CD14-positive monocyte (primary cell): ENCODE data around the gene ADAT3. TPM values are rescaled to one million over a fixed set of nuclear protein-coding genes. Genes with fewer than 3 reads are reported as not detected.

Source experiments
- DNase-seq, 3 donors: peaks; one replicate each; pipeline ENCODE4 v3.0.0-alpha.2; 2011 to 2022
- H2AFZ ChIP-seq: 2 replicates; pipeline ENCODE4 v1.6.0; 2012; ENCODE audit warnings: mild to moderate bottlenecking, low read depth, low read length, inconsistent platforms; ENCODE audit not compliant: insufficient read depth, poor library complexity, severe bottlenecking
- H3K27ac ChIP-seq, 2 donors: 1 replicate in 1 of 2; 2 replicates in 1 of 2; pipeline ENCODE4 v1.5.1; 2012 to 2013; ENCODE audit warnings: low read length in 2 of 2, control low read depth in 1 of 2, inconsistent platforms in 1 of 2, low read depth in 1 of 2, mild to moderate bottlenecking in 1 of 2
- H3K27me3 ChIP-seq, 2 donors: one replicate each; pipeline versions ENCODE4 v1.6.0 to v1.6.1; 2011 to 2013; ENCODE audit warnings: low read length in 2 of 2; ENCODE audit not compliant: control insufficient read depth in 2 of 2, insufficient read depth in 2 of 2
- H3K36me3 ChIP-seq, 2 donors: replicated peaks in 1 of 2; 1 replicate in 1 of 2; 2 replicates in 1 of 2; pipeline versions ENCODE4 v1.5.1 to v1.6.1; 2012 to 2013; ENCODE audit warnings: low read length in 2 of 2, control low read depth in 1 of 2, inconsistent platforms in 1 of 2, mild to moderate bottlenecking in 1 of 2; ENCODE audit not compliant: insufficient read depth in 2 of 2, control insufficient read depth in 1 of 2
- H3K4me1 ChIP-seq, 2 donors: 1 replicate in 1 of 2; 2 replicates in 1 of 2; pipeline versions ENCODE4 v1.5.1 to v1.6.1; 2012 to 2013; ENCODE audit warnings: low read length in 2 of 2, control low read depth in 1 of 2, inconsistent platforms in 1 of 2, mild to moderate bottlenecking in 1 of 2, moderate library complexity in 1 of 2; ENCODE audit not compliant: insufficient read depth in 2 of 2, control insufficient read depth in 1 of 2
- H3K4me2 ChIP-seq: replicated peaks from 2 replicates; pipeline ENCODE3; 2012; ENCODE audit warnings: low read length, moderate library complexity, mild to moderate bottlenecking; ENCODE audit not compliant: poor library complexity, severe bottlenecking; ENCODE audit errors: extremely low read depth
- H3K4me3 ChIP-seq, 3 experiments: fragments of 200-600 bp in 1 of 3; sonication (generic) in 1 of 3; replicated peaks in 1 of 3; 1 replicate in 2 of 3; 2 replicates in 1 of 3; pipeline ENCODE4 v1.5.1; 2011 to 2013; ENCODE audit warnings: low read length in 3 of 3, mild to moderate bottlenecking in 3 of 3, control low read depth in 2 of 3, low read depth in 2 of 3, inconsistent platforms in 1 of 3, moderate library complexity in 1 of 3
- H3K79me2 ChIP-seq: 2 replicates; pipeline ENCODE4 v1.6.0; 2012; ENCODE audit warnings: mild to moderate bottlenecking, control low read depth, inconsistent platforms, low read length, moderate library complexity; ENCODE audit not compliant: insufficient read depth
- H3K9ac ChIP-seq: 2 replicates; pipeline ENCODE4 v1.6.0; 2017; ENCODE audit warnings: low read length, mild to moderate bottlenecking; ENCODE audit not compliant: insufficient read depth, poor library complexity, severe bottlenecking
- H3K9me3 ChIP-seq, 2 donors: replicated peaks in 1 of 2; 1 replicate in 1 of 2; 2 replicates in 1 of 2; pipeline versions ENCODE4 v1.5.1 to v1.6.1; 2012 to 2013; ENCODE audit warnings: low read length in 2 of 2, control low read depth in 1 of 2; ENCODE audit not compliant: control insufficient read depth in 1 of 2, insufficient read depth in 1 of 2
- H4K20me1 ChIP-seq: 2 replicates; pipeline ENCODE4 v1.6.0; 2012; ENCODE audit warnings: mild to moderate bottlenecking, low read length, control low read depth, moderate library complexity; ENCODE audit not compliant: insufficient read depth
- H3K27ac Mint-ChIP-seq, 7 donors: one replicate each; pipeline ENCODE4 v1.8.0; 2020; ENCODE audit warnings: mild to moderate bottlenecking in 7 of 7, mixed read lengths in 7 of 7, moderate library complexity in 6 of 7, inconsistent platforms in 2 of 7
- H3K27me3 Mint-ChIP-seq, 3 donors: one replicate each; pipeline ENCODE4 v1.8.0; 2021 to 2022; ENCODE audit warnings: low read depth in 3 of 3, mild to moderate bottlenecking in 3 of 3, mixed read lengths in 3 of 3, moderate library complexity in 3 of 3, inconsistent platforms in 1 of 3
- H3K36me3 Mint-ChIP-seq, 2 donors: one replicate each; pipeline ENCODE4 v1.8.0; 2020; ENCODE audit warnings: mixed read lengths in 2 of 2, inconsistent platforms in 1 of 2, mild to moderate bottlenecking in 1 of 2
- H3K4me1 Mint-ChIP-seq: one replicate; pipeline ENCODE4 v1.8.0; 2020; ENCODE audit warnings: mild to moderate bottlenecking, mixed read lengths
- H3K4me3 Mint-ChIP-seq, 2 donors: one replicate each; pipeline ENCODE4 v1.8.0; 2020; ENCODE audit warnings: mild to moderate bottlenecking in 2 of 2, mixed read lengths in 2 of 2, moderate library complexity in 1 of 2
- H3K9me3 Mint-ChIP-seq, 7 donors: one replicate each; pipeline ENCODE4 v1.8.0; 2020 to 2022; ENCODE audit warnings: mixed read lengths in 7 of 7, mild to moderate bottlenecking in 6 of 7, moderate library complexity in 6 of 7, inconsistent platforms in 2 of 7
- WGBS: methylation state at CpG from one replicate; pipeline ENCODE4 v1.1.5; 2013; ENCODE audit warnings: missing lambda C conversion rate; ENCODE audit not compliant: insufficient coverage; 5-methylcytosine and 5-hydroxymethylcytosine counted together
- intact Hi-C, 2 donors: fragments of 100-400 bp; cut with micrococcal nuclease; formaldehyde crosslinking; loops; one replicate each; pipeline versions ENCODE4 v1.15.0 to v1.15.1; 2023
- polyA plus RNA-seq, 3 donors: library from polyadenylated mRNA; depleted of rRNA in 1 of 3; unstranded in 2 of 3; stranded (reverse) in 1 of 3; fragments of 300-500 nt in 2 of 3; fragments of >200 nt in 1 of 3; fragmentation: Illumina TruSeq in 2 of 3; gene quantifications; 1 replicate in 2 of 3; 2 replicates in 1 of 3; pipeline ENCODE4 v1.2.3, GENCODE V29; 2012 to 2021
- TF ChIP-seq, protein P1 (sequence below): fragments of 200-600 bp; IDR thresholded peaks from one replicate; pipeline ENCODE4 v1.8.0; 2022; ENCODE audit warnings: antibody characterized with exemption, mild to moderate bottlenecking

The ADAT3 gene
- polyA plus RNA-seq, 3 donors, result 2.7 to 3.2 (median 3.1) TPM

GRCh38 chr19:1943661-1944087, 38.5 kb downstream of the ADAT3 start:
- intact Hi-C loops, result no loop called here
- peaks cover 0 to 2% (median 1%) of the 10 kb centered on the region in 3 donors for H3K27me3 Mint-ChIP-seq
- Histone ChIP-seq H3K4me3 (peak overlapping the region in 2 of 3 experiments; percentile 91 to 99), H4K20me1 (peaks cover 61% of the 10 kb centered on the region), H3K4me1 (peaks cover 44 to 61% of the 10 kb centered on the region in 2 donors), H3K4me2 (peak overlapping the region; percentile 75), H3K79me2 (peaks cover 68% of the 10 kb centered on the region), H3K27me3 (no peaks in the 10 kb centered on the region), H3K27ac (peak overlapping the region; percentile 98 to 99), H2AFZ (no peak overlapping the region), H3K9ac (peak overlapping the region; percentile 97), H3K9me3 (no peaks in the 10 kb centered on the region), H3K36me3 (peaks cover 0 to 7% of the 10 kb centered on the region in 2 donors)
- H3K4me3 Mint-ChIP-seq, result peak overlapping the region; percentile 93 to 99
- H3K9me3 Mint-ChIP-seq, result peaks cover 0 to 1% (median 0%) of the 10 kb centered on the region in 7 donors
- H3K36me3 Mint-ChIP-seq, result peaks cover 0 to 10% of the 10 kb centered on the region in 2 donors
- no peak for DNase-seq
- TF ChIP-seq, protein P1, sequence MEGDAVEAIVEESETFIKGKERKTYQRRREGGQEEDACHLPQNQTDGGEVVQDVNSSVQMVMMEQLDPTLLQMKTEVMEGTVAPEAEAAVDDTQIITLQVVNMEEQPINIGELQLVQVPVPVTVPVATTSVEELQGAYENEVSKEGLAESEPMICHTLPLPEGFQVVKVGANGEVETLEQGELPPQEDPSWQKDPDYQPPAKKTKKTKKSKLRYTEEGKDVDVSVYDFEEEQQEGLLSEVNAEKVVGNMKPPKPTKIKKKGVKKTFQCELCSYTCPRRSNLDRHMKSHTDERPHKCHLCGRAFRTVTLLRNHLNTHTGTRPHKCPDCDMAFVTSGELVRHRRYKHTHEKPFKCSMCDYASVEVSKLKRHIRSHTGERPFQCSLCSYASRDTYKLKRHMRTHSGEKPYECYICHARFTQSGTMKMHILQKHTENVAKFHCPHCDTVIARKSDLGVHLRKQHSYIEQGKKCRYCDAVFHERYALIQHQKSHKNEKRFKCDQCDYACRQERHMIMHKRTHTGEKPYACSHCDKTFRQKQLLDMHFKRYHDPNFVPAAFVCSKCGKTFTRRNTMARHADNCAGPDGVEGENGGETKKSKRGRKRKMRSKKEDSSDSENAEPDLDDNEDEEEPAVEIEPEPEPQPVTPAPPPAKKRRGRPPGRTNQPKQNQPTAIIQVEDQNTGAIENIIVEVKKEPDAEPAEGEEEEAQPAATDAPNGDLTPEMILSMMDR, result no peak
- H3K27ac Mint-ChIP-seq, result peak overlapping the region; percentile 96 to 99 (median 98)
- 77% methylated on average over 21 of the region's 22 CpGs for WGBS
- H3K4me1 Mint-ChIP-seq, result peaks cover 48% of the 10 kb centered on the region

DNA sequence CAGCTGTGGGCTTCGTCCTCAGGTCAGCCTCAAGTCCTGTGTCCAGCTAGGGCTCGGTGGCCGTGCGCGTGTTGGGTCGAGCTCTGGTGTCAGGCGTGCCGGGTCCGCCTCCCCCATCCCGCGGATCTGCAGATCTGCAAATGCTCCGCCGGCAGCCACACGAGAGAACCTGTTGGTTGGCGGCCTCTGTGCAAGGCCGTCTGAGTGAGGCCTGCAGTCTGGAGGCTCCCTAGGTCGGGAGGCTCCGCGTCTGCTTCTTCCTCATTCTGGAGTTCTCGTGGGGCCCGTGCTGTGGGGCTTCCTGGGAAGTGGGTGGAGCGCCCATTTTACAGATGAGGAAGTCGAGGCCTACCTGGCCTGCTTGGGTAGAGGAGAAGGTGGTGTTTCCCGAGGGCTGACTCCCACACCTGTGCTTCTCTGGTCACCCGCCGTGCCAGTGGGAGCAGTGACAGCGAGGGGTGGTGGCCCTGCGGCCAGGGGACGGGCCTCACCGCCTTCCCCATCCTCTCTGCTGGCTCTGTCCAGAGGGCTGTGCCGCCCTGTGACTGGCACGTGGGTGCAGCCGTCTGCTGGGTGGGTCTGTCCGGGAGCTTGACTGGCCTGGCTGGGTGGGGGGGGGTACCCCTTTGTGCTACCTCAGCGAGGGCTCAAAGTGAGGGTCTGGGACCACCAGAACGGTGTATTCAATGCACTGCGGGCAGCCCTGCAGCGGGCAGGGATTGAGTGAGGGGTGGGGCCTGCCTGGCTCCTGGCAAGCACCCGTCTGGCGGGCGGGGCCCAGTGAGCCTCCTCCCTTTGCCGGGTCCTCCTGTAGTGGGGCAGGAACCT, 39.1 kb downstream of the ADAT3 start:
- H3K36me3 ChIP-seq, result peaks cover under 1 to 8% of the 10 kb centered on the region in 2 donors
- intact Hi-C loops, result no loop called here
- no peaks in the 10 kb centered on the region for H3K9me3 ChIP-seq
- H3K27ac ChIP-seq, result peak overlapping the region in 1 of 2 donors; percentile 99
- H3K4me1 Mint-ChIP-seq, result peaks cover 54% of the 10 kb centered on the region
- TF ChIP-seq, protein P1, result no peak
- no peaks in the 10 kb centered on the region for H3K27me3 ChIP-seq
- peaks cover 0 to 1% (median 0%) of the 10 kb centered on the region in 7 donors for H3K9me3 Mint-ChIP-seq
- no peak overlapping the region for H2AFZ ChIP-seq
- DNase-seq, result peak in 2 of 3 donors; percentile 50 to 53
- peak overlapping the region; percentile 93 to 99 for H3K4me3 Mint-ChIP-seq
- H3K9ac ChIP-seq, result peak overlapping the region; percentile 97
- H3K79me2 ChIP-seq, result peaks cover 74% of the 10 kb centered on the region
- H3K36me3 Mint-ChIP-seq, result peaks cover 2 to 11% of the 10 kb centered on the region in 2 donors
- peak overlapping the region in 1 of 3 experiments; percentile 99 for H3K4me3 ChIP-seq
- peaks cover 0 to 2% (median 1%) of the 10 kb centered on the region in 3 donors for H3K27me3 Mint-ChIP-seq
- 66% methylated on average over 27 of the region's 42 CpGs for WGBS
- peaks cover 68% of the 10 kb centered on the region for H4K20me1 ChIP-seq
- peak overlapping the region; percentile 75 for H3K4me2 ChIP-seq
- peaks cover 50 to 67% of the 10 kb centered on the region in 2 donors for H3K4me1 ChIP-seq
- peak overlapping the region; percentile 69 to 98 (median 85) for H3K27ac Mint-ChIP-seq
